HG03159 (cell line): ENCODE measurements around the gene MAGEL2.

Experiments used
- ATAC-seq: cut with Tn5 transposase; IDR thresholded peaks from one replicate; pipeline ENCODE4 v1.9.1; 2021; ENCODE audit warnings: mild to moderate bottlenecking, moderate library complexity; ENCODE audit not compliant: unreplicated experiment

Gene MAGEL2

GRCh38 chr15:23647421-23648370 lies at the start of gene MAGEL2:
MAGEL2 (minus strand) TSS chr15:23647867; CDS start chr15:23647742, 125 bp downstream.
- ATAC-seq, result no peak

DNA sequence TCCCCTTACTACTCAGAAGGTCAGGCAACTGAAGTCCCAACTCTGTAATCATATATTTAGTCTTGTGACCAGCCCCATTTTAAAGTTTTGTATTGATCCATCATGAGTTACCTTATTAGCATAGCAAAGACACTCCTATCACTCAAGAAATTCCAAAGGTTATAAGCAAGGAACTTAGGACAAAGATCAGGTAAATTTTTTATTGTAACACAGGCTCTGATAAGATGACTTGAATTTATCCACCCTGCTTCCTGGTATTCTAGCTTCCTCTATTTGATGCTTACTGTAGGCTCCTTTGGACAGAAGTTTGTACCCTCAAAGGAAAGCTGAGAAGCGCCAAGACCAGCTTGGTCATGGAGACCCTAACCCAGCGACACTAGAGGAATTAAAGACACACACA lies 47.6 kb upstream of the MAGEL2 start:
- no peak for ATAC-seq

- no peak for ATAC-seq
Observed at GRCh38 chr15:23694592-23694991, 46.9 kb upstream of the MAGEL2 start.

- ATAC-seq, result no peak
Observed at GRCh38 chr15:23690450-23690852, 42.8 kb upstream of the MAGEL2 start.

DNA sequence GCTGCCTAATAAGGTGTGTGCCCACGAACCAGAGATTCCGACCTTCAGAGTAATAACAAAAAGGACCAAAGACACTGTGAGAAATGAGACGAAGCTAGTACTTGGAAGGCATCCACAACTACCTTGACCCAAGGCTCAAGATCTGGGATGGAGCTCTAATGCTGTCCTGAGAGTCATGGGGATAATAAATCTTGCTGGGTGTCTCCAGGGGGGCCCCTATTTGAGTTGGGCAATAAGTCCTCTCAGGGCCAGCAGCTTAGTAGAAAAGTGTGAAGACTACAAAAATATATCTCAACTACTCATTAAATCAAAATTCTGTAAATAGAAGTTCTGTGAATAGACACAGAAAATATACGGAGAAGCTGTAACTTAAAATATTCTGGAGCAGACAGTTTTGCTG lies 42.3 kb upstream of the MAGEL2 start:
- no peak for ATAC-seq

DNA sequence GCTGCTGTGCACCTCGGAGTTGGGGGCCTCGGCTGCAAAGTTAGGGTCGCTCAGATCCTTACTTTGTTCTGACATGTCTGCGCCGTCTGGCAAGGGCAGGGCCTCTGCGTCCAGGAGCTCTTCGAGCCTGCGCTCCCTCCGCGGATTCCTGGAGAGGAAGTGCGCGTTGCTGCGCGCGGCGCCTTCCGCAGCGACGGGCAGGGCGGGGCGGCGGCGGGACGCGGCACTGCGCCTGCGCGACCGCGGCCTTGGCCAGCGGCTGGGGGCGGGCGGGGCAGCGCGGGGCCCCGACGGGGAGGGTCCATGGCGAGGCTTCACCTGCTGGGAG lies 39.4 kb upstream of the MAGEL2 start, which contains the start of gene NDN:
NDN (minus strand) TSS at position 163 of the 328 bp plus-strand sequence; CDS start at position 75, 88 bp downstream.
- no peak for ATAC-seq

DNA sequence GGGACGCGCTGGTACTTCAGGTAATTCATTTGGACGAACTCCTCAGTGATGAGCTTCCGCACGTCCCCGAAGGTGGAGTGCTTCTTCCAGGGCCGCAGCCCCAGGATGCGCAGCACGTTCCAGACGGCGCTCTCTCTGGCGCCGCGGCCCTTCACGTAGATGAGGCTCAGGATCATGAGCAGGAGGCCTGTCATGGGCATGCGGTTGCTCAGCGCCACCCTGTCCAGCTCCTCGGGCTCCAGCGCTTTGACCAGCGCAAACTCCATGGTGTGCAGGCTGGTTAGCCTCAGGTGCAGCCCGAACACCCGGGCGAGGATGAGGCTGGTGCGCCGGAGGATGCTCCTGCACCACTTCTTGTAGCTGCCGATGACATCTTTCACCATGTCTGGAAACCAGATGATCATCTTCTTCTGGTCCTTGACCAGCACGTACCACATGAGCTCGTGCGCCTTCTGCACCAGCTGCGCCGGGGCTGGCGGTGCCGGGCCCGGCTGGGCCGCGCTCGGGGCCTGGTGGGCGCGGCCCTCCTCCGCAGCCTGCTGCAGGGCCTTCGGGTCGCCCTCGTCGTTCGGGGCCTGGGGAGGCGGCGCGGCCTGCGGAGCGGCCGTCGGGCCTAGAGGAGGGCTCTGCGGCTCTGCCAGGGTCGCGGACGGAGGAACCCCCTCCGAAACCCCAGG lies 38.9 kb upstream of the MAGEL2 start:
- no peak for ATAC-seq

GRCh38 chr15:23671481-23671880 lies 23.8 kb upstream of the MAGEL2 start:
- ATAC-seq, result no peak

GRCh38 chr15:23670970-23671369 lies 23.3 kb upstream of the MAGEL2 start:
- no peak for ATAC-seq

GRCh38 chr15:23663232-23663631 lies 15.6 kb upstream of the MAGEL2 start:
- no peak for ATAC-seq

DNA sequence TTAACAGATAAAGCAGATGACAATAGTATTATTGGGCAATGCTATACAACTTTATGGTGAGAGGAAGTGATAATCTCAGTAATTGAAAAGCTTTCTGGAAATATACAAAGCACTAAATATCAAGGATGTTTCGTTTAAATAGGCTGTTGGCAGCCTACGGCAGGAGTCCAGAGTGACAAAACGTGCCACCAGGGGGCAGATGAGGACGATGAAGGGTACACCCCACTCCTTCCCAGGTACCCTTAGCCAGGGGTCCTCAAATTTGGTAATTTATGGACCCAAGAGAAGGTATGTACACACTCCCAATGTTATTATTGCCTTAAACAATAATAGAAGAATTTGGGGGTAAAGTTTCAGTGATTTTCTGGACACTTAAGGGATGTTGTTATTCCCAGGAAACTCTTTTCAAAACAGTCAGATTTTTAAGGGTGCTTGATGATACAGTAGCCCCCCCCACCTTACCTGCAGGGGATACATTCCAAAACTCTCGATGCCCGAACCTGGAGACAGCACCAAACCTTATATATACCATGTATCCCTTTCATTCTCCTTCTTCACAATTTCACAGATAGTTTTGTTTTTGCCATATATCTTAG lies 1.4 kb upstream of the MAGEL2 start:
- no peak for ATAC-seq

- ATAC-seq, result no peak
Observed at GRCh38 chr15:23647001-23647295, 719 bp downstream of the MAGEL2 start.

DNA sequence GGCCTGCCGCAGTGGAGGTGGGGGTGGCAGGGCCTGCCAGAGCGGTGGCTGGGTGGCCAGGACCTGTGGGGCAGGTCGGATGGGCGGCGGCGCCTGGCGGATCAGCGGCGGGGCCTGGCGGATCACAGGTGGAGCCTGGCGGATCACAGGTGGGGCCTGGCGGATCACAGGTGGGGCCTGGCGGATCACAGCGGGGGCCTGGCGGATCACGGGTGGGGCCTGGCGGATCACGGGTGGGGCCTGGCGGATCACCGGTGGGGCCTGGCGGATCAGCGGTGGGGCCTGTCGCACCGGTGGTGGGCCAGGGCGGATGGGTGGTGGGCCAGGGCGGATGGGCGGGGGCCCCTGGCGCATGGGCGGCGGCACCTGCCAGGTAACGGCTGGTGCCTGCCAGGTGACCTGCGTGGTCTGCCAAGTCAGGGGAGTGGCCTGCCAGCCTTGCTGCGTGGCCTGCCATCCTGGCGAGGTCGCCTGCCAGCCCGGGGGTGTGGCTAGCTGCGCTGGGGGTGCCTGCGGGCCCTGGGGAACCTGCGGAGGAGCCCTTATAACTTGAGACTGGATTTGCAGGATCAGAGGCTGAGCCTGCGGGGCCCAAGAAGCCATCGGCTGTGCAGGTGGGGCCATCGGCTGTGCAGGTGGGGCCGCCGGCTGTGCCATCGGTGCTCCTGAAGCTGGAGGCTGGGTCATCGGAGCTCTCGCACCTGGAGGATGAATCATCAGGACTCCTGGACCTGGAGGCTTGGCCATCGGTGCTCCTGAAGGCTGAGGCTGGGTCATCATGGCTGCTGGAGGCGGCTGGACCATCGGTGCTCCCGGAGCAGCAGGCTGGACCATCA lies 1.3 kb downstream of the MAGEL2 start:
- no peak for ATAC-seq

- no peak for ATAC-seq
Observed at GRCh38 chr15:23645371-23646164, 2.1 kb downstream of the MAGEL2 start.

- no peak for ATAC-seq
Observed at GRCh38 chr15:23644829-23645228, 2.8 kb downstream of the MAGEL2 start.

DNA sequence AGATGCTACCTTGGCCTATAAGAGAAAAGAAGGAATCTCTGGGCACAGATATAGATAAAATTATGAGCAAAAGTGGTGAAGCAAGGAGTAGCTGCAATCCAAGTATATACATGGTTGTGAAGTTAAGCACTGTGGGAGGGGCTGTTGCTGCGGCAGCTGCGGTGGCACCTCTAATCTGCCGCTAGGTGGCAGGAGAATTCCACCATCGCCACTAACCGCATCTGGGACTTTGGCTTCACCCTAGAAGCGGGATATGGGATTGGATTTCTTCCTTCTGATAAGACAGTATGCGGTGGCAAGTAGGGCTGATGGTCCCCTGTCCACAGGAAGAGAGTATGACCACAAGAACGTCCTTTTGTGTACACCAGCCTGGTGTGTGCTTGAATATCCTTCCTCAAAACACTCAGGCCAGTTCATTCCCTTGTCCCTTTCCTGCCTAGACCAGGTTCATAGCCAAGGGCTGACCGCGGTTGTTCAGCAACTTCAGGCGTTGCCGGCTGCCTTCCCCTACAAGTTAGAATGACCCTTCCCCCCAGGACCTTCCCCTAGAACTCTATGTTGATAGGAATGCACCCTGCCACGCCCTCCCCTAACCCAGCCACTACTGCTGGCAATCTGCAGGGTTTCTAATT lies 5.1 kb downstream of the MAGEL2 start:
- ATAC-seq, result no peak

DNA sequence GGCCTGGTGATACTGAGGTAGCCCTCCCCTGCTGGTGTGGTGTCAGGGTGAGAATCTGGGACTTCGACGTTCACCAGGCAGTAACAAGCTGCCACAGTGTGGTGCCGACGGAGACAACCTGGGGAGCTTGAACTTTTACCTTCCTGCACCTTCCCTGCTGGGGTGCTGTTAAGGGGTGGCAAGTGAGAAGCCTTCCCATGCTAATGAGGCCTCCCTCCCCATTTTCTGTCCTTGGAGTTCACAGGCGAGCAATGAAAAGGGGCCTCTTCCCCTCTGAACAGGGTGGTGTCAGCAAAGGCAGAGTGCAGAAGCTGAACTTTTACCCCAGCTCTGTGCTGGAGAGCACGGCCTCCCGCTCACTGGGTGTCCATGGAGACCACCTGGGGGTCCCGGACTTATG lies 13.5 kb downstream of the MAGEL2 start:
- ATAC-seq, result no peak

GRCh38 chr15:23629234-23629805 lies 18.3 kb downstream of the MAGEL2 start:
- ATAC-seq, result no peak

DNA sequence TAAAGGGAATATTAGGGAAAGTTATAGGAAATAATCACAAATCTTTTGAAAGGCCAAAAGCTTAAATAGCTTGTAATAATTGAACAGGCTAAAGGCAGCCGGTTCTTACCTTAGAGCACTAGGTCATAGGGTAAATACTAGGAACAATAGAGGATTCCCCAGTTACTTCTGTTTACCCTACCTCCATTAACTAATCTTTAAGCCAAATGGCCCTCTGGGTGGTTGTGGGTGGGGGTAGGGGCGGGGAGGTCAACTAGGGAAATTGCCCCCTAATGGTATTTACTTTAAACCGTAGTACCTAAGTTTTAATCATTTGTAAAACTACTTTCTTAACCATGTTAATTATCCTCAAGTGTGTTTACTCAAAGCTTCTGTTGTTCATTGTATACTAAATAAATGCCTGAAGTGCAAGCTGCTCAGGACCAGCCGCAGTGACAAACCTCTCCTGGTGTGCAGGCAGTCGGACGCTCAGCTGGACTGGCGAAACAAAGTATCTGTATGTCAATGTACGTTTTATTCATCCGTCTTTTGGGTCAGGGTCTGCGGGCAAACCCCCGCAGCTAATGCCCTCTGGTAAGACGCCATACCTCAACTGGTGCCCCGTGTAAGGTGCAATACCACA lies 18.9 kb downstream of the MAGEL2 start:
- no peak for ATAC-seq
